LoVo (cell line): ENCODE data around the gene GPR153.

Source experiments
- DNase-seq: peaks from one replicate; pipeline ENCODE4 v3.0.0-alpha.2; 2016; ENCODE audit warnings: low spot score

Gene GPR153

DNA sequence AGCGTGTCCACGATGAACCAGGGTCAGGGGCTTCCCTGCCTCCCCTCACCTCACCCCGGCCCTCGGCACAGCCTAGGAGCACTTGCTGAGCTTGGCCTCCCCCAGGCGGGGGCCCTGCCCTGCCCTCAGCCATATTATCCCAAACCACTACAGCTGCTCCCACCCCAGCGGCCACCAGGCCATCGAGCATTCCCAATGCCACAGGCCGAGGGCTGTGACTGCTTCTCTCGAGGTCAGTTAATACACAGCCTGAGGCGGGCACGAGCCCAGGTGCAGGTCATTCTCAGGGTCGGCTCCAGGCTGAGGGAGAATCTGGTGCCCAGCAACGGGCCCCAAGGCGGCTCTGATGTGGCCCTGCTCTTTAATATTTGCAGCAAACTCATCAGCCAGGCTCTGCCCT lies 8.4 kb upstream of the GPR153 start:
- no peak for DNase-seq

DNA sequence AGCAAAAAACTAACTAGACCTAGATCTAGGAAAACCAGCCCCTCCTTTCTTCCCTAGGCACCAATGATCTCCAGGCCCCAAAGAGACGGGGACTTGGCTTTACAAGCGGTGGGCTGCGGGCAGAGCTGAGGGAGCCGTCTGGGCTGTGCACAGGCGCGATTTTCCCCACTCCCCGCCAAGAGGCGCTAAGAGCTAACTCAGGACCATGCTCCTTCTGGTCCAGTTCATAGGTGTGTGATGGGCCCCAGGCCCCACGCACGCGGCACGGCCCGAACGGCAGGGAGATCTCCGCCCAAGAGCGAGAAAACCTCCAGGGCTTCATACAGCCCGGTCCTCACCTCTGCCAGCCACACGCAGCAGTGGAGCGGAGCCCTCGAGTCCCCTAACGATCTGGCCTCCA lies 7.5 kb upstream of the GPR153 start:
- DNase-seq: no peak

DNA sequence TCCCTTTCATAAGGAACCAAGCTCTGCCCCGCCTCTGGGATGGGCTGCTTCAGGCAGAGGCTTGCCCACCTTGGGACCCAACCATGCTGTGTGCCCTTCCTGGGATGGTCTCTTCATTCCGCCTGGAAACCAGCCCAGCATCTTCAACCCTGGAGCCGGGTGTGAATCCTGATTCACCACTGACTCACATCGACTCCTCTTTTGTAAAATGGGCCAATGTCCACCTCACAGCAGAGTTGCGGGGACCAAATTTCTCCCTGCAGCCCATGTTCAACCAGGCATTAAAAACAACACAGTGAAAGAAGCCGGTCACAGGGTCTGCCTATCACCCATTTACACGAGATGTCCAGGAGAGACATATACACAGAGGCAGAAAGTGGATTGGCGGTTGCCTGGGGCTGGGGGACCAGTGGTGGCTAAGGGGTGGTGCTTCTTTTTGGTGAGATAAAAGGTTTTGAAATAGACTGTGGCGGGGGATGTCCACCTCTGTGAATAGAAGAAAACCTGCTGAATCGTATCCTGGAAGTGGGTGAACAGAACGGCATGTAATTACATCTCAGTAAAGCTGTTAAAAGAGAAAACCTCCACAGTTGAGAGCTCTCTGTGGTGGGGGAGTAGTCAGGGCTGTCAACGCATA lies 6.9 kb upstream of the GPR153 start:
- DNase-seq: no peak

DNA sequence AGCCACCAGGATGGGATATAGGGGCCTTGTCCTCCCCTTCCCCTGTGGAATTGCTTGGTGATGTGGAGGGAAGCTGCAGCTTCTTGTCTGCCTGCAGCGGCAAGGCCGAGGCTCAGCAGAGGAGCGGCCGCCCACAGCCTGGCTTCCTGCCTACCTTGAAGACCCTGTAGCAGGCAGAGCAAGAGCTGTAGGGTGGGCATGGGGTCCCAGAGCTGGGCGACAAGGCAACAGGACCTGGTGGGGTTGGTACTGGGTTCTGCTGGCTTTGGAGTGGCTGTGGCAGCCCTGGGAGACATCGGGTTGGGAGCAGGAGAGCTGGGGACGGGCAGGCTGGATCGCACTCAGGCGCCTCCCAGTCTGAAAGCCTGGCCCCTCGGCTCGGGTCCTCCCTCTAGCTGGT lies 5.7 kb upstream of the GPR153 start:
- no peak for DNase-seq

DNA sequence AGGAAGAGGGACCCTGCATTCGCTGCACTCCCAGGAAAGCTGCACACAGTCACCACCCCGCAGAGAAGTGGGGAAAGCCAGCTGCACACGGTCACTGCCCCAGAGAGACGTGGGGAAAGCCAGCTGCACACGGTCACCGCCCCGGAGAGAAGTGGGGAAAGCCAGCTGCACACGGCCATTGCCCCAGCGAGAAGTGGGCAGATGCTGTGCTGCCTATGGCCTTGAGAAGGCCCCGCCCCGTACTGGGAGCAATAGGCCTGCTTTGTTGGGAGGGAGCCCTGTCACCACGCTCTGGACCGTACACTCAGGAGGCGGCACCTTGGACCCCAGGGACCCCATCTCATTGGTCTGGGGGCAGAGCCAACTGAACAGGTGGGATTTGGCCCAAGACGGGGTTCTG lies 4.3 kb upstream of the GPR153 start:
- no peak for DNase-seq

DNA sequence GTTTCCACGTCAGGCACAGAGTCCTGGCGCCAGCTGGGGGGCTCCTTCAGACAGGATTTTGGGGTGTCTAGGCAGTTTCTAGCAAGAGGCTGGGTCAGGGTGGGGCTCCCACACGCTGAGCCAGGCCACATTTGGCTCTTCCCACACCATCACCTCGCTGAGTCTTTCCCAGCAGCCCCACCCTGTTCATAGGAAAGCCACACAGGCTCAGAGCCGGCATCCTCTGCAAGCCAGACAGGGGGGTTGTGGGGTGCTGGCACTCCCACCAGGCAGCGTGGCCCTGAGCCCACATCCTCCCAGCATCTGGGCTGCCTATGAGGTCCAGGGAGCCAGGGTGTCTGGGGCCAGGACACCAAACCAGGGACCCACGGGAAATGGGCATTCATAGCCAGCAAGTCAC lies 2.8 kb upstream of the GPR153 start:
- DNase-seq: no peak

DNA sequence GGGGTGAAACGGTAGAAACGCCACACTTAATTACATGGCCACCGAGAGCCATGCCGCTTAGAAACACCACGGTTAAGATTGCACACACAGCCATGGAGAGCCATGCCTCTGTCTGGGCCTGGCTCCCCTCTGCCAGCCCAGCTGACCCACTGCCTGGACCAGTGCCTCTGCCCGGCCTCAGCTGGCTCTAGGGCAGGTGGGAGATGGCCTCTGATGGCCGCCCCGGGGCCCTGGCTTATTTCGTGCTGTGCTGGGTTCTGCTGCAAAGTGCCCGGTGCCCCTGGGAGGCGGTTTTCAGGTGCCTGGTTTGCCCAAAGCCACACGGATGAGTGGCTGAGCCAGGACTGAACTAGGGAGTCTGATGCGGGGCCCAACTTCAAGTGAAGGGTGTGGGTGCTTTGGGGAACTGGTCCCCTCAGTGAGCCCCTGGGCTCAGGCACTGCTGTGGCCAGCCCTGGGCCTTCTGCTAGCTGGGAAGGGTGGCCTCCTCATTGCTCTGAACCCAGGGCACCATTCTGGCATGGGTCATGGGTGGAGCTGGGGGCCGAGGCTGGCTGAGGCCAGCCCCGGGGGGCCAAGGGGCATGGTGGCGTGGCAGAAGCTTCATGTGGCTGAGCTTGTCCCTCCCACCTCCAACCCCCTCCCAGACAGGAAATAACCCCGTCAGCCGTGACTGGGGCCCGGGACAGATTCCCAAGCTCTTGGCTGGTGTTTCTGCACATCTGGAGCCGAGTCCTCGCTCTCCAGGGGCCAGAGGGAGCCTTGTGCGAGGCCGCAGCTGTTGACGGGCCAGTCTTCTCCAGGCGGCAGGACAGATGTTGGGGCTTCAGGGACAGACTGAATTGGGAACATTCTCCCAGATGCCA lies 1.9 kb upstream of the GPR153 start:
- DNase-seq: no peak

DNA sequence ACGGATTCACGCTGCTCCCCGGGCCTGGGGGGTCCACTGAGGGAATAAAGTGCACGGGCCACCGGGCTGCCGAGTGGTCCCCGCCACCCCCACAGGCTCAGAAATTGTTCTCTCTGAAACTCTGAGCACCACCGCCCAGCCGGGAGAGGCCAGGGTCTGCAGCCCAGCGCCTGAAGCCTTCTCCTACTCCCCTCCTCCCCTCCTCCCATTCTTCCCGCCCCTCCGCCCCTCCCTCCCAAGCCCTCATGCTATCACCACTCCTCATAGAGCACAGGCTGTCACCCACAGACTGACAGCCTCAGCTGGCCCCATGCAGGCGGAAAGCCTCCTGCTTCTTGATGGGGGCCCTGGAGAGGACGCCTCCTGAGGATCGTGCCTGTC lies 707 bp upstream of the GPR153 start:
- DNase-seq: no peak

DNA sequence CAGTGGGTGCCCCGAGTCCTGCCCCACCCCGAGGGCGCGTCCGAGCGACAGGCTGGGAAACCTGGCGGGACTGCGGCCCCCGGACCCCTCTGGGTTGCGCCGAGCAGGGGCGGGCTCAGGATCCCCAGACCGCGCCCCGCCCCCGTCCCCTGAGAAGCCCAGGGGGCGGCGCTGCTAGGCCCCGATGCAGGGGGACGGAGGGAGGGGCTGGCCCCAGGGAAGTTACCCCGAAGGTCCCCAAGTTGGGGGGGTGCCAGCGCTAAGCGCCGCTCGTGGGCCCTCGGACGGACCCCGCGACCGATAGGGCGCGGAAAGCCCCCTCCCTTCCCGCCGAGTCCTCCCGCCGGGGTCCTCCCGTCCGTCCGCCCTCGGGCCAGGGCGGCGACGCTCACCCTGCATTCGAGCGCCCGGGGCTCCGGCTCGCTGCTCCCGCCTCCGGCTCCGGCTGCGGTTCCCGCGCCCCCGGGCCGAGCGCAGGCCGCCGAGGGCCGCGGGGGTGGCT lies 414 bp downstream of the GPR153 start:
- no peak for DNase-seq

DNA sequence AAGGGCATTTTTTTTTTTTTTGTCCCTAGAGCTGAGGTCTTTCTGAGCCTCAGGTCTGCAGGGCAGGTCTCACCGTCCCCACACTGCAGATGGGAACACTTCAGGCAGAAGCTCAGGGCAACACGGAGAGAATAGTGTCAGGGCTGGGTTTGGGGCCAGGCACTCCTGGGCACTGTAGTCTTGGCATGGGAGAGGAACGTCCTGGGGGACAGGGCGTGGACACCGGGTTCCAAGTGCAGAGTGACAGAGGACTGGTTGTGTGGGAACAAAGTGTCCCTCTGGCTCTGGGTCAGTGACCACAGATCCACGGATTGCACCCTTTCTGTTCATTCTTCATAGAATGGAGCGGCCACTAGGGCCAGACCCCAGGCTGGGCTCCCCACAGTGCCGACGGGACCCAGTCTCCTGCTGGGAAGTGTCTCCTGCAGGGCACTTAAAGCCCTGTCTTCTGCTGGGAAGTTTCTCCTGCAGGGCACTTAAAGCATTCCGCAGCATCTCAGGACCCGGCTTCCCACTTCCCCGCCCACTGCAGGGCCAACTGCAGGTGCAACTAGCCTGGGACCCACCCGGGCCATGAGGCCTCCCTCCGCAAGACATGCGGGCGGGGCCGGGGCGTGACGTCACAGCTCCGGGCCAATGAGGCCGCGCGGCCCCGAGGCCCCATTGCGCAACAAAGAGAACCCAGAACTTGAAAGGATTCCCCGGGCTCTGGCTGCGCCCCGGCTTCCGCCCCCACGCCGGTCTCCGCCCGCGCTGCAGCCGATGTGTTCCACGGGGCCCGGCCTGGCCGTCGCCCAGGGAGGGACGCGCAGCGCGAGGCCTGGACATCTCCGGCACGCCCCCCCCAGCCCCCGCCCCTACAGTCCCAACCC lies 1.2 kb downstream of the GPR153 start:
- DNase-seq: peak; percentile 76

DNA sequence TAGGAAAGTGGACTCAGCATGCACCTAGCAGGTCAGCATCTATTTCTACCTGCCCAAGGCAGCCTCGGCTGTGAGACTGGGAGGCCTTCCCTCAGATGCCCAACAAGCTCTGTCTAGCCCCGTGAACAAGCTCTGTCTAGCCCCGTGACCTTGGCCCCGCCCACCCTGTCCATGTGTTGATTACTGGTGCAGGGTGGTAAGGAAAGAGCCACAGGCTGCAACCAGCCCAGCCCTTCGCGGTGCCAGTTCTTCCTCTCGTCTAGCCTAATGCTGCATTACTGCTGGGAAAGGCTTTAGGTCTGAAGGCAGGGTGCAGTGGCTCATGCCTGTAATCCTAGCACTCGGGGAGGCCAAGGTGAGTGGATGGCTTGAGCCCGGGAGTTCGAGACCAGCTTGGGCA lies 2.2 kb downstream of the GPR153 start:
- DNase-seq: no peak

DNA sequence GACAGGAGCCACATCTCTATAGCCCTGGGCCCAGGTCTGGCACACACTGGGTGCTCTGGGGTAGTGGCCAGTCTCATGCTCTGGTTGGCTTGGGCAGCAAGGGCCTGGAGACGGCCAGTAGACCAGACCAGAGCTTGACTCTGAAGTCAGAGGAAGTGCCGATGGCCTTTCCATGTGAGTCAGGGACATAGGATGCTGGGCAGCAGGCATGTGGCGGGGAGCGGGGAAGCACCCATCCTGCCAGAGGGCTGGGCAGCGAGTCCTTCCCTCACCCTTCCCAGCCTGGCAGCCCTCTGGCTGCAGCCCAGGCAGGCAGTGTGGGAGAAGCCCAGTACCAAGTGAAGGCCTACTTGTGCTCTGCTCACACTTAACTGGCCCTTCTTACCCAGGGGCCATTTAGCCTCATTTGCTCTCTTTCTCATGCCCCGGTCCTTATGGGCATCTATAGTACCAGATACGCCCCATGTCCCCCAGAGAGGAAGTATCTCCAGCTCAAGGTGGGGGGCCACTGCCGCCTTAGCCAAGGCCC lies 3.3 kb downstream of the GPR153 start:
- no peak for DNase-seq

DNA sequence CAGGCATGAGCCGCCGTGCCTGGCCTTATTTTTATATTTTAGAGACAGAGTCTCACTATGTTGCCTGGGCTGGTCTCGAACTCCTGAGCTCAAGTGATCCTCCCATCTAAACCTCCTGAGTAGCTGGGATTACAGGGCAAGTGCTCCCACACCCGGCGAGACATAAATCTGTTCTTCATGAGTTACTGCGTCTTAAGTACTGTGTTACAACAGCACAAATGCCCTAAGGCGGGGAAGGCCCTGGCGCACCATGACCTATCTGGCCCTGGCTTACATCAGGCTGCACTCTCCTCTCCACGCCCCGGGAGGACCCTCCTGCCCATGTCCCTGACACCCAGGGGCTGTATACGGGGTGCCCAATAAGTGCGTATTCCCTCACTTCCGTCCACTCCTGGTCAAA lies 4.3 kb downstream of the GPR153 start:
- DNase-seq: no peak

DNA sequence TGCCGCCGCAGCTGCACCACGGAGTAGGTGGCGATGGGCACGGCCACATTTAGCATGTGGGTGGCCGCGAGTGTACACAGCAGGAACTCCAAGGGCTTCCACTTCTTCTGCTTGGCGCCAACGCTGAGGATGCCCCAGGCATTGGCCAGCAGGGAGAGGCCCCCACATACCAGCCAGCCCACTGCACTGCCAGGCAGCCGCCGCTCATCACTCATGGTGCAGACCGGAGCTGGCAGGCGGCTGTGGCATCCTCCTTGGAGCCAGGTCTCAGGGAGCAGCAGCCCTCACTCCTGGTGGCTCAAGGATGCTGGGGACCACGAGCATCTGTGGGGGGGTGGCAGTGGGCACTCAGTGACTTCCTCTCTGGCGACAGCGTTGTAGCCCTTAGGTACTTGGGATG lies 6.2 kb downstream of the GPR153 start:
- DNase-seq: no peak

DNA sequence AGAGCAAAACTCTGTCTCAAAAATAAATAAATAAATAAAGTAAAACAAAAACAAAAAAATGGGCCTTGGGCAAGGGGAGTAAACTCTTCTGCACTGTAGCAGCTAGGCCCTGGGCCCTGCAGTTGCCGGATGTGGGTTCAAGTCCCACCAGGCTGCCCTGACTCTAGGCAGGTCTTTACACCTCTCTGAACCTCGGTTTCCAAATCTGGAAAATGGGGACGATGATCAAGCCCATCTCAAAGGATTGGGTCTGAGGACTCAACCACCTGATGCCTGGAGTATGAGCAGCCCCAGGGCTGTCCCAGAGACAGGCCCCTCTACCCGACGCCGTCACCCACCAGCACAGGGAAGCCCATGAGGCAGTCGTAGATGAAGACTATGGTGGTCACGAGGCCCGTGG lies 7.5 kb downstream of the GPR153 start:
- no peak for DNase-seq

DNA sequence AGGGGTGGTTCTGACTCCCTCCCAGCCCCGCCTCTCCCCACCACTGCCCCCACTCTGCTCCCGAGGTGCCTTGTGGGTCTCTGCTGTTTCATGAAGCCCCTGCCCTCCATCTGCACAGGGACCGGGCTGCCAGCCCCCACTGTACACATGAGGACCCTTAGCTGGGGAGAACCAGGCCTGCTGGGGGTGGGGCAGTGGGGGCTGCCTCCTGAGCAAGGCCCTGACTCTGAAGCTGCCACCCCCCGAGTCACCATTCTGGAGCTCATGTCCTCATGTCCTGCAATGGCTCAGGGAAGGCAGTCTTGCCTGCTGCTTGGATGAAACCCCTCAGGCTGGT lies 8.6 kb downstream of the GPR153 start:
- DNase-seq: no peak

DNA sequence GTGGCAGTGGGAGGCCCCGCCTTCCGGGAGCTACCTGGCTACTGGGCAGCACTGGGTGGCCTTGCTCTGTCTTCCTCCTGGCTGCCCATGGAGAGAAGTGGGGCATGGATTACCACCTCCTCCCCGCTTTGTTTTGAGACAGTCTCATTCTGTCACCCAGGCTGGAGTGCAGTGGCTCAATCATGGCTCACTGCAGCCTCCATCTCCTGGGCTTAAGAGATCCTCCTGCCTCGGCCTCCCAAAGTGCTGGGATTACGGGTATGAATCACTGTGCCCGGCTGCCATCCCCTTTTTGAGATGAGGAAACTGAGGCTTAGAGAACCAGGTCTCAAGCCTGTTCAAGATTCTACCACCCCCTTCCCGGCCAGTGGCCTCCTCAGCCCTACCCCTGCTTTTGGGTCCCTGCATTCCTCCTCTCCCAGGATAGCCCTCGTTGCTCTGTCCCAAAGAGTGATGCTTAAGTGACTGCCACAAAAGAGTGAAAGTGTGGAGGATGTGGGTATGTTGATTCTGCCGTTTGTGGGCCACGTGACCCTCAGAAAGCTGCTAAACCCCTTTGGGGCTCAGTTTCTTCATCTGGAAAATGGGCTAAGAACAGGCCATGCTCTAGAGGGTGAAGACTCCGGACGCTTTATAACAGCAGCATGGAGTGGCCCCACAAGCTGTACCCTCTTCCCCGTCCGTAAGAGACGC lies 9.1 kb downstream of the GPR153 start:
- no peak for DNase-seq

DNA sequence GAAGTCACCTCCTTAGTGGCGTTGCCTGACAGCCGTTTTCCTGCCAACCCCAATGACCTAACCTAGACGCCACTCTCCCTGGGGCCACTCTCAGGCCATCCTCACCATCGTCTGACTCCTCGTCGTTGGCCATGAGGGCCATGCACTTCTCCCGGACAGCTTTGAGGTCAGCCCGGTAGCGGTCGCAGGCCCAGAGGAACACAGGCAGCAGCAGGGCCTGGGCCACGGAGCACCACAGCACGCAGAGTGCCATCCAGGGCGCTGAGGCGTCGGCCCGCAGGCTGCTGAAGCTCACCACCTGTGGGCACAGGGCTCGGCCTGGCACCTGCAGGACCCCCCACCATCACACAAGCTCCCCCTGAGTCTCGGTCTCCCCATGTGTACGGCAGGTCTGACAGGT lies 9.7 kb downstream of the GPR153 start:
- DNase-seq: no peak

DNA sequence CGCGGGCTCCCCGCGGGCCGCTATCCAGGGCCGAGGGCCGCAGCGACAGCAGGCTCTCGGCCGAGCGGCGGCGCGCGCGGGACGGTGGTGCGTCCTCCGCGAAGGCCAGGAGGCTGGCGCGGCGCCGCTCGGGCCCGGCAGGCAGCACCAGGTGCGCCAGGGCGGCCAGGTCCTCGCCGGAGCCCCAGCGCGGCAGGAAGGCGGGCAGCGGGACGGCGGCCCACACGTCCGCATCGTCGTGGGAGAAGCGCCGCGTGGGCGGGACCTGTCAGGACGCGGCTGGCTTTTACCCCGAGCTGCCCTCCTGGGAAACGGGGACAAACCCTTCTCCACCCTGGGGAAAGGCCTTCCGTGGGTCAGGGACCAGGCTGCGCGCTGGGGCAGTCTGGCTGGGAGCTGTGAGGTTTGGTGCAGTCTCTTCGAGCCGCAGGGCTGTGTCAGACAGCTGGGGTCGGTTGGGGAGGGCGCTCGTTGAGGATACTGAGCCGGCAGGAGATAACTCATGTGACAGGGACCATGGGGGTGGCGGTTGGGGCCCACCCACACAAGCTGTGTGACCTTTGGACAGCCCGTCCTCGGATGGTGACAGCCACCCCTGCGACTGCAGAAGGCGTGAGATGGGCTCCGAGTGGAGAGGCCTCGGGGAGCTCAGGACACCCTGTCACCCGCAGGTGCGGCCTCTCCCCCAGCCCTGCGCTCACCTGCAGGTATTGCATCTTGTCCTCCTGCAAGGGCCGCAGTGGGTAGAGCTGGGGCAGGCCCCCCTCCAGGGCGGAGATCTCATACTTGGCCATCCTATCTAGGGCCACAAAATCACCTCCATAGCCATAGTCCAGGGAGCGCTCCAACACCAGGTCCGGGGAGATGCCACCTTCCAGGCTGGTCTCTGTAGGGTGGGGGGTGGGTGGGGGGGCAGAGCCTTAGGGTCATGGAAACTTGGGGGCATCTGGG lies 10.9 kb downstream of the GPR153 start:
- DNase-seq: no peak

DNA sequence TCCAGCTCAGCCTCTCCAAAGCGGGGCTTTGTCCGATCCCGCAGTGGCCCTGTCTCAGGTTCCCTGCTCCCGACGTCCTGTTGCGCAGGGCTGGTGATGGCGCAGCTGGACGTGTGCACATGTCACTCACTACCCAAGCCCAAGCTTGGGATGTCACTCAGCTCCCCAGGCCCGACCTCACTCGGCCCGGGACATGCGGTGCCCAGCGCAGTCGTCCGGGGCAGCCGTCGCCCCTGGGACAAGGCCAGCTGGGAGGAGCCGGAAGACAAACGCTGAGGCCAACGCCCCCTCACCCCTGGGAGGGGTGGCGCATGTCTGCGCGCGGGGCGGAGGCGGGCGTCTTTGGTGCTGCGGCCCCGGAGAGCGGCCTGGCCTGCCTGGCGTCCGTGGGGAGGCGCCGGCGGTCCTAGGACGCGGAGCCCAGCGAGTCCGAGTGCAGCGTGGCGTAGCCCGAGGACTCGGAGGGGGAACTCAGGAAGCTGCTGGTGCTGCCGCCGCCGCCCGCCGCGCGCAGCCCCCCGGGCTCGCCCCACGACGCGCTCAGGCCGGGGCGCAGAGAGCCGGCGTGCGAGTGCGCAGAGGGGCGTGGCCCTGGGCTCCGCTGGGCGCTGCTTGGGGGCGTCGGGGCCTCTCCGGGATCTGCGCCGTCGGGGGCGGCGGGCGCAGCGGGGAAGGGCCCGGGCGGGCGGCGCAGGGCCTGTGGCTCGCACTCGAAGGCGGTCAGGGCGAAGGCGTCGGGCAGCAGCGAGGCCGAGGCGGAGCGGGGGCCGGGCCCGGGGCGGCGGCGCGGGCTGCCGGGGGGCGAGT lies 11.8 kb downstream of the GPR153 start:
- DNase-seq: no peak
